NCI-H82 treated with DMSO at 0.1 percent for 48 hours (cell line): ENCODE measurements around the gene GKAP1.
"Not testable (repeated sequence)": the region's sequence is repeated elsewhere in the genome, so short reads cannot be mapped to it uniquely, and the experiment has no call there.

Experiments used
- DNase-seq: peaks from one replicate; lab custom pipeline; 2025; ENCODE audit not compliant: unreplicated experiment; lab: John Stamatoyannopoulos, UW

Gene GKAP1

GRCh38 chr9:83817356-83818278 lies at the start of gene GKAP1:
GKAP1 (minus strand) TSS chr9:83817769; CDS start chr9:83806517, 11,252 bp downstream.
- peak; percentile 49 for DNase-seq

GRCh38 chr9:83849895-83850294 lies 32.3 kb upstream of the GKAP1 start:
- DNase-seq = not testable (repeated sequence)

DNA sequence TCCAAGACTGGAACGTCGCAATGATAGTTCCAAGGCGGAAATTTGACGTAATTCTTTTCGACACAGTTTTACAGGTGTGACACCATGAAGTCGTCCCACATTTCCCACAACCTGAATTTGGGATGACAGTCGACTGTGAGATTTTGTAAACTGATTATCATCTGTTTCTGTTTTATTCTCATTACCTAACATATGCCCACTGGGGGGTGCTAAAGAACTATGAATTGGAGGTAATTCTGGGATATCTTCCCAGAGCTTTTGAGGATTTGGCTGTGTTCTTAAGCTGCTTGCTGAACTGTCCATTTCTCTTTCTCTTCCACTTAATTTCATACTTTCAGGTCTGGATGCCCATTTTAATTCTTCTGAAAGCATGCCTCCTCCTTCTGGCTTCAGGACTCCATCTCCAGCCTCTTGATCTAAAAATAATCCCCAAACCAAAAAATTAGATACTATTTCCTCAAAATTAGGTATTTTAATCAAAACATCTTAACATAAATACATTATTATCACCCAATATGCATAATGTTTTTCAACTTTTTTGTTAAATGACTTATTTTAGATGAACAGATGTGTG lies 19.6 kb upstream of the GKAP1 start:
- not testable (repeated sequence) for DNase-seq

DNA sequence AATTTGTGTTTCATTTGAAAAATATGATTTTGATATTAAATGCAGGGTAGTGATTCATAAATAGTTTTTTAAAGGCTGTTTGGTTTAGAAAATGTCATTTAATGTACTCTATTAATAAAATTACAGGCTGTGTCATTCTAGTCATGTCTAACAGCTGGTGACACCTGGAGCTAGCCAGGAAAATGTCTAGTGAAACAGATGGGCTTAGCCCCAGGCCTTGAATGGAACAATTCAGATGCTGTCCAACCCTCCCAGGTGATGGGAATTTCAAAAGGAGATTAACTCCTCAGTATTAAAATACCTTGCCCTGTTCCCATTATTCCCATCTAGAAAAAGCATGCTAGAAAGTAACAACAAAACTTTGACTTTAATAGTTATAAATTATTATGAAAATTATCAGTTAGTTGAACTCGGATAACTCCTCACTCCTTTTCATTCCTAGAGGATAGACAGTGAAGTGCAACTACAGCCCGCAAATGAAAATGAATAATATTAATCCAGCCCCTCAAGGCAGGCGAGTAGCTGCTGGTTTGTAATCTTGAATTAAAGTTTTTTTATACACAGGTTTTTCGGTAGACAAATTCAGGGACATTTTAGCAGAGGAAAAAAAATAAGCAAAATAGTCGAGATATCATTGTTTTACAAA lies 13.0 kb upstream of the GKAP1 start:
- DNase-seq = not testable (repeated sequence)

DNA sequence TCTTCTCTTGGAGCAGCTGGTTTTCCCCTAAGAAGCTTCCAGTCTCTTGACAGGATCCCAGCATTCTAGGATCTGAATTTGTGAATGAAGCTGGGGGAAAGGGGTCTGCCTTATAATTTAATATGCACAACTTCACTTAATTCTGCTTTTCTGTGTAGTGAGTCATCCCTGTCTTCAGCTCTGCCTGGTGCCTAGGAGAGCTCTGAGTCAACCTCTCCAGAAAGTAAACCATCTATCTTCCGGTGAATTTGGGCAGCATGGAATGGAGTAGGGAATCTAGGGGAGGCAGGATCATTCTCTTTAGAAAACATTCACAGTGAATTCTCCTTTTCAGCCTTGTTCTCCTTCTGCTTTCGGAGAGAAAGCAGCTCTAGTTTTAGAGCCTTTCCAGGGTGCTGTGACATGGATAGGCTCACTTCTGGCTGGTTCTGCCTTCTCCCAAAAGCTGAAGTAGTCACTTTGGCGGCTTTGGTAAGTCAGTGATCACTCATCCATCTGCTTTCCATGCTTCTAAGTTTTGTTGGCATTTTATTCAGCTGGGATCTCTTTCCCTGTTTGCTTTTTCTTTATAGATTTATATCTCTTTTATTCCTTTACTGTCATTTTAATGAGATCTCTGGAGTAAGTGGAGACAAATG lies 7.5 kb upstream of the GKAP1 start:
- DNase-seq = not testable (repeated sequence)

GRCh38 chr9:83817011-83817355 lies 586 bp downstream of the GKAP1 start:
- not testable (repeated sequence) for DNase-seq

DNA sequence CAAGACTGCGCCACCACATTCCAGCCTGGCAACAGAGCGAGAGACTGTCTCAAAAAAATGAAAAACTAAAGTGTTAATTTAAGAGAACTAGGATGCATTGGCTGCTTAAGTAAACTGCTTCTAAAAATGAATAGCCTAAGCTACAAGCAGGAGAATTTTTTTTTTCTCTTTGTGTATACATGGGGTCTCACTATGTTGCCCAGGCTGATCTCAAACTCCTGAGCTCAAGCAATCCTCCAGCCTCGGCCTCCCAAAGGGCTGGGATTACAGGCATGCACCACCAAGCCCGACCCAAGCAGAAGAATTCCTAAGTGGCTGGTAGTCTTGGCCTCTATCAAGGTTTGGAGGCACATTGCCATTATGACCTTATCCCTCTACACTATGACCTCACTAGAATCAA lies 2.4 kb downstream of the GKAP1 start:
- DNase-seq = not testable (repeated sequence)

- not testable (repeated sequence) for DNase-seq
These were observed 8.4 kb downstream of the GKAP1 start for GRCh38 chr9:83809213-83809612.

DNA sequence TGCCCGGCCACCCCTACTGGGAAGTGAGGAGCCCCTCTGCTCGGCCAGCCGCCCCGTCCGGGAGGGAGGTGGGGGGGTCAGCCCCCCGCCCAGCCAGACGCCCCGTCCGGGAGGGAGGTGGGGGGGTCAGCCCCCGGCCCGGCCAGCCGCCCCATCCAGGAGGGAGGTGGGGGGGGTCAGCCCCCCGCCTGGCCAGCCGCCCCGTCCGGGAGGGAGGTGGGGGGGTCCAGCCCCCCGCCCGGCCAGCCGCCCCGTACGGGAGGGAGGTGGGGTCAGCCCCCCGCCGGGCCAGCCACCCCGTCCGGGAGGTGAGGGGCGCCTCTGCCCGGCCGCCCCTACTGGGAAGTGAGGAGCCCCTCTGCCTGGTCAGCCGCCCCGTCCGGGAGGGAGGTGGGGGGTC lies 13.1 kb downstream of the GKAP1 start:
- not testable (repeated sequence) for DNase-seq

DNA sequence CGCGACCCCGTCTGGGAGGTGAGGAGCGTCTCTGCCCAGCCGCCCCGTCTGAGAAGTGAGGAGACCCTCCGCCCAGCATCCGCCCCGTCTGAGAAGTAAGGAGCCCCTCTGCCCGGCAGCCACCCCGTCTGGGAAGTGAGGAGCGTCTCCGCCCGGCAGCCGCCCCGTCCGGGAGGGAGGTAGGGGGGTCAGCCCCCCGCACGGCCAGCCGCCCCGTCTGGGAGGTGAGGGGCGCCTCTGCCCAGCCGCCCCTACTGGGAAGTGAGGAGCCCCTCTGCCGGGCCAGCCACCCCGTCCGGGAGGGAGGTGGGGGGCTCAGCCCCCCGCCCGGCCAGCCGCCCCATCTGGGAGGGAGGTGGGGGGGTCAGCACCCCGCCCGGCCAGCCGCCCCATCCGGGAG lies 13.6 kb downstream of the GKAP1 start:
- not testable (repeated sequence) for DNase-seq

- no peak for DNase-seq
These were observed 17.1 kb downstream of the GKAP1 start for GRCh38 chr9:83800236-83801033.

DNA sequence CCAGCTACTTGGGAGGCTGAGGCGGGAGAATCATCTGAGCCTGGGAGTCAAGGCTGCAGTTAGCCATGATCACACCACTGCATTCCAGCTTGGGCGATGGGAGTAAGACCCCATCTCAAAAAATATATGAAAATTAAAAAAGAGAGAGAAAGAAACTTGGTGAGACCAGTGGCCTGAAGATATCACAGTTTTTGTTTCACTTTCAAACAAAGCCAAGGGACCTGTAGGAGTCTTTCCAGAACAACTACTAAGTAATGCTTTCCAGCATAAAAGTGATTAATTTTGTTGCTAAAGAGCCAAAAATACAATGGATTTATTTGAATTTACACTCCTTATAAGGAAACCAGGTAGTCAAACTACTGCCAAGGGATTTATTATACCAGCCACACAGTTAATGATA lies 23.5 kb downstream of the GKAP1 start:
- no peak for DNase-seq

- no peak for DNase-seq
These were observed 24.8 kb downstream of the GKAP1 start for GRCh38 chr9:83792746-83793145.

GRCh38 chr9:83778164-83778563 lies 39.4 kb downstream of the GKAP1 start:
- DNase-seq = no peak

- no peak for DNase-seq
These were observed 41.6 kb downstream of the GKAP1 start for GRCh38 chr9:83775932-83776331.

GRCh38 chr9:83772860-83773259 lies 44.7 kb downstream of the GKAP1 start:
- DNase-seq = no peak

DNA sequence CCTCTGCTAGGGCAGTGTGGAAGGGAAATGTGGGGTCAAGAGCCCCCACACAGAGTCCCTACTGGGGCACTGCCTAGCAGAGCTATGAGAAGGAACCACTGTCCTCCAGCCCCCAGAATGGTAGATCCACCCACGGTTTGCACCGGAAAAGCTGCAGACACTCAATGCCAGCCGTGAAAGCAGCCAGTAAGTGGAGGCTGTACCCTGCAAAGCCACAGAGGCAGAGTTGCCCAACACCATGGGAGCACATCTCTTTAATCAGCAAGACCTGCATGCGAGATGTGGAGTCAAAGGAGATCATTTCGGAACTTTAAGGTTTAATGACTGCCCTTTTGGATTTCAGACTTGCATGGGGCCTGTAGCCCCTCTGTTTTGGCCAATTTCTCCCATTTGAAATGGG lies 52.2 kb downstream of the GKAP1 start:
- DNase-seq = no peak

DNA sequence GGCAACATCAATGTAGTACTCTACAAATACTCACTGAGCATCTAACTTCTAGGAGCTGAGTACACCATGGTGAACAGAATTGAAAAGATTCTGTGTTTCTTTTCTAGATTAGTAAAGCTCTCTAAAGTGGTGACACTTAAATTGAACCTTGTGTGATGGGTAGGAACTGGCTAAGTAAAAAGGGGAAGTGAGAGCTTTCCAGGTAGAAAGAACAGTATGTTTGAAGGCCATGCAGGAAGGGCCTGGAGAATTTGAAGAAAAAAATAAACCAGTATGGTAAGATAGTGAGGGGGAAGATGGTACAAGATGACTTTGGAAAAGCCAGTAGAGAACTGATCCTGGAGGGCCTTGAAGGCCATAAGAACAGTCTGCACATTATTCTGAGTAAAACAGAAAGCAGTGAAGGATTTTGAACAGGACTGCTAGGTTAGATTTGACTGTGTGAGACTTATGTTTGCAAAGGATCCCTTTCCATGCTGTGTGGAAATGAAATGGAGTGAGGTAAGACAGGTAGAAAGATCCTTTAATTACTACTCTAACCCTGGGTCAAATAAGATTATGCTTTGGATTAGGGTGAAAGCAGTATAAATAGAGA lies 63.1 kb downstream of the GKAP1 start:
- no peak for DNase-seq

- no peak for DNase-seq
These were observed 67.9 kb downstream of the GKAP1 start for GRCh38 chr9:83749706-83750105.

GRCh38 chr9:83744206-83744605 lies 73.4 kb downstream of the GKAP1 start:
- DNase-seq = no peak
